ENCODE measurements around the gene ASTN2.

DNA sequence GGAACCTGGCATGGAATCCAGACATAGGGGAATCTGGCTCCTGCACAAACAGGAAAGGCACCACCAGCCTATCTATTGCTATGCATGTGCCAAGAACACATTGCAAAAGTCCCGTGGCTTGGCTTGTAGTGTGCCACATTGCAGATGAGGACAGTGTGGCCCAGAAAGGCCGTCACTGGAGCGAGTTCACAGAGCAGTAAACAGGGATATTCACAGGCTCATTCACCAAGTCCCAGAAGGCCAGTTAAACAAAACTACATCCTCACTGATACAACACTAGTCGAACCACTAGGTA, 767.4 kb downstream of the ASTN2 start:
- TF ChIP-seq, protein P1, sequence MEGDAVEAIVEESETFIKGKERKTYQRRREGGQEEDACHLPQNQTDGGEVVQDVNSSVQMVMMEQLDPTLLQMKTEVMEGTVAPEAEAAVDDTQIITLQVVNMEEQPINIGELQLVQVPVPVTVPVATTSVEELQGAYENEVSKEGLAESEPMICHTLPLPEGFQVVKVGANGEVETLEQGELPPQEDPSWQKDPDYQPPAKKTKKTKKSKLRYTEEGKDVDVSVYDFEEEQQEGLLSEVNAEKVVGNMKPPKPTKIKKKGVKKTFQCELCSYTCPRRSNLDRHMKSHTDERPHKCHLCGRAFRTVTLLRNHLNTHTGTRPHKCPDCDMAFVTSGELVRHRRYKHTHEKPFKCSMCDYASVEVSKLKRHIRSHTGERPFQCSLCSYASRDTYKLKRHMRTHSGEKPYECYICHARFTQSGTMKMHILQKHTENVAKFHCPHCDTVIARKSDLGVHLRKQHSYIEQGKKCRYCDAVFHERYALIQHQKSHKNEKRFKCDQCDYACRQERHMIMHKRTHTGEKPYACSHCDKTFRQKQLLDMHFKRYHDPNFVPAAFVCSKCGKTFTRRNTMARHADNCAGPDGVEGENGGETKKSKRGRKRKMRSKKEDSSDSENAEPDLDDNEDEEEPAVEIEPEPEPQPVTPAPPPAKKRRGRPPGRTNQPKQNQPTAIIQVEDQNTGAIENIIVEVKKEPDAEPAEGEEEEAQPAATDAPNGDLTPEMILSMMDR (IDR thresholded peaks at IDR 0.05): no peak
- no peak for TF ChIP-seq POLR2A (IDR thresholded peaks at IDR 0.05)

All from lower leg skin (tissue), 3 donors.